ENCODE data around the gene DDX39B. TPM values are rescaled to one million over a fixed set of nuclear protein-coding genes. Genes with fewer than 3 reads are reported as not detected.

Gene DDX39B
- total RNA-seq: 338 and 413 TPM in 2 replicates

GRCh38 chr6:31541658-31542521 is at the start of gene DDX39B:
Gene DDX39B, minus strand, starts transcription at chr6:31542003. Its CDS starts 1,471 bp downstream, at chr6:31540532.

GRCh38 chr6:31586008-31586407 is 44.2 kb upstream of the DDX39B start, which contains the start of gene LST1:
Gene LST1, plus strand, starts transcription at chr6:31586277. Its CDS starts 1,023 bp downstream, at chr6:31587300.

GRCh38 chr6:31582230-31582643 is 40.4 kb upstream of the DDX39B start, which contains the start of gene LTB:
Gene LTB, minus strand, starts transcription at chr6:31582424. Its CDS starts 7 bp downstream, at chr6:31582417.

GRCh38 chr6:31575335-31575901 is 33.6 kb upstream of the DDX39B start, which contains the start of gene TNF:
Gene TNF, plus strand, starts transcription at chr6:31575565. Its CDS starts 177 bp downstream, at chr6:31575742.

GRCh38 chr6:31572041-31572911 is 30.5 kb upstream of the DDX39B start, which contains the start of gene LTA:
Gene LTA, plus strand, starts transcription at chr6:31572289. Its CDS starts 454 bp downstream, at chr6:31572743.

GRCh38 chr6:31546958-31547726 is 5.3 kb upstream of the DDX39B start, which contains the start of gene NFKBIL1:
Gene NFKBIL1, plus strand, starts transcription at chr6:31547608. Its CDS starts 87 bp downstream, at chr6:31547695.

GRCh38 chr6:31546339-31546957 is 4.6 kb upstream of the DDX39B start, which contains the start of gene ATP6V1G2:
Gene ATP6V1G2, minus strand, starts transcription at chr6:31546608. Its CDS starts 49 bp downstream, at chr6:31546559.

GRCh38 chr6:31528821-31529328 is 12.9 kb downstream of the DDX39B start, which contains the start of gene MCCD1:
Gene MCCD1, plus strand, starts transcription at chr6:31528962. Its CDS starts 53 bp downstream, at chr6:31529015.

GRCh38 chr6:31497531-31498476 is 44.0 kb downstream of the DDX39B start, which contains the start of gene MICB:
Gene MICB, plus strand, starts transcription at chr6:31498145. Its CDS starts 49 bp downstream, at chr6:31498194.

Small RNAs within 50 kb of the gene (small RNA-seq; reads per million reads assigned to genes)
- gene AL663061.1: not detected
- not detected for gene RF00019
- 632 reads per million, percentile 99 among the genes with 10 or more reads in this experiment for gene SNORD117
- not detected for gene SNORD84

Other genes with a start within 250 kb of the DDX39B start
- gene HLA-B, start 184.8 kb downstream of the DDX39B start, total RNA-seq: 5.9 and 11.6 TPM in 2 replicates
- gene MICA, start 138.4 kb downstream of the DDX39B start, total RNA-seq: 28.3 and 31.0 TPM in 2 replicates
- 1.1 TPM in 1 of 2 replicates, not detected in the other for gene MICB, start 43.9 kb downstream of the DDX39B start, total RNA-seq
- not detected in 2 replicates for gene MCCD1, start 13.0 kb downstream of the DDX39B start, total RNA-seq
- 0.43 and 1.2 TPM in 2 replicates for gene ATP6V1G2, start 4.6 kb upstream of the DDX39B start, total RNA-seq
- 37.8 and 46.3 TPM in 2 replicates for gene NFKBIL1, start 5.6 kb upstream of the DDX39B start, total RNA-seq
- not detected in 2 replicates for gene LTA, start 30.3 kb upstream of the DDX39B start, total RNA-seq
- 1.2 and 1.5 TPM in 2 replicates for gene TNF, start 33.6 kb upstream of the DDX39B start, total RNA-seq
- not detected in 2 replicates for gene LTB, start 40.4 kb upstream of the DDX39B start, total RNA-seq
- gene LST1, start 44.3 kb upstream of the DDX39B start, total RNA-seq: not detected in 2 replicates
- not detected in 2 replicates for gene NCR3, start 51.0 kb upstream of the DDX39B start, total RNA-seq
- not detected in 2 replicates for gene AIF1, start 73.2 kb upstream of the DDX39B start, total RNA-seq
- 56.5 and 78.9 TPM in 2 replicates for gene PRRC2A, start 78.7 kb upstream of the DDX39B start, total RNA-seq
- gene BAG6, start 110.7 kb upstream of the DDX39B start, total RNA-seq: 161 and 237 TPM in 2 replicates
- 0.79 and 0.98 TPM in 2 replicates for gene APOM, start 113.9 kb upstream of the DDX39B start, total RNA-seq
- gene C6orf47, start 118.8 kb upstream of the DDX39B start, total RNA-seq: 25.3 and 25.9 TPM in 2 replicates
- gene GPANK1, start 123.0 kb upstream of the DDX39B start, total RNA-seq: 18.0 and 27.1 TPM in 2 replicates
- 185 and 211 TPM in 2 replicates for gene CSNK2B, start 124.1 kb upstream of the DDX39B start, total RNA-seq
- gene LY6G5B, start 128.0 kb upstream of the DDX39B start, total RNA-seq: 4.9 and 5.9 TPM in 2 replicates
- gene LY6G5C, start 139.1 kb upstream of the DDX39B start, total RNA-seq: not detected in 2 replicates
- gene ABHD16A, start 161.3 kb upstream of the DDX39B start, total RNA-seq: 42.8 and 64.6 TPM in 2 replicates
- not detected in 2 replicates for gene LY6G6F, start 164.9 kb upstream of the DDX39B start, total RNA-seq
- not detected in 2 replicates for gene LY6G6D, start 173.3 kb upstream of the DDX39B start, total RNA-seq
- 0.39 and 3.5 TPM in 2 replicates for gene LY6G6C, start 179.7 kb upstream of the DDX39B start, total RNA-seq
- 0.39 and 0.54 TPM in 2 replicates for gene MPIG6B, start 181.4 kb upstream of the DDX39B start, total RNA-seq
- 120 and 147 TPM in 2 replicates for gene DDAH2, start 187.3 kb upstream of the DDX39B start, total RNA-seq
- gene CLIC1, start 194.5 kb upstream of the DDX39B start, total RNA-seq: 568 and 799 TPM in 2 replicates
- gene MSH5, start 198.0 kb upstream of the DDX39B start, total RNA-seq: 7.9 and 8.6 TPM in 2 replicates
- 0.79 TPM in 1 of 2 replicates, not detected in the other for gene SAPCD1, start 220.7 kb upstream of the DDX39B start, total RNA-seq
- gene VWA7, start 235.3 kb upstream of the DDX39B start, total RNA-seq: 3.8 and 4.7 TPM in 2 replicates